H1 (cell line): ENCODE results near the gene OR52K2. TPM values are rescaled to one million over a fixed set of nuclear protein-coding genes. Genes with fewer than 3 reads are reported as not detected.
A peak's percentile ranks its signal among the peaks of the same experiment; 100 is the strongest.

Source experiments
- CTCF ChIA-PET: fragments of 300-600 bp; sonication (Branson Sonifier 250); formaldehyde crosslinking; loops from one replicate; lab custom pipeline; 2021; ENCODE audit not compliant: partially characterized antibody; lab: Charles Lee
- POLR2A ChIA-PET: fragments of 300-600 bp; sonication (Branson Sonifier 250); formaldehyde crosslinking; loops from one replicate; lab custom pipeline; 2021; ENCODE audit warnings: inconsistent platforms; ENCODE audit not compliant: partially characterized antibody; lab: Charles Lee
- DNase-seq, 2 experiments: peaks; one replicate each; pipeline versions ENCODE4 v3.0.0 to v3.0.0-alpha.2; 2010 to 2022; ENCODE audit warnings: low spot score in 2 of 2, low read depth in 1 of 2, mixed read lengths in 1 of 2
- FAIRE-seq: peaks from 2 replicates; lab custom pipeline; 2011; peaks lifted over from hg19 to GRCh38; lab: Jason Lieb, UNC
- H2AFZ ChIP-seq: 2 replicates; pipeline ENCODE4 v1.8.1; 2012; ENCODE audit warnings: low read length, inconsistent platforms
- H2AK5ac ChIP-seq: 2 replicates; pipeline ENCODE4 v1.6.1; 2013; ENCODE audit warnings: low read depth, low read length
- H2BK120ac ChIP-seq: replicated peaks from 2 replicates; pipeline ENCODE3; 2013; ENCODE audit warnings: low read depth, low read length, inconsistent platforms
- H2BK12ac ChIP-seq: 2 replicates; pipeline ENCODE4 v1.6.1; 2013; ENCODE audit warnings: low read depth, low read length
- H2BK15ac ChIP-seq: 2 replicates; pipeline ENCODE4 v1.6.1; 2013; ENCODE audit warnings: low read length
- H2BK20ac ChIP-seq: 2 replicates; pipeline ENCODE4 v1.6.1; 2013; ENCODE audit warnings: low read length
- H2BK5ac ChIP-seq: 2 replicates; pipeline ENCODE4 v1.6.1; 2013; ENCODE audit warnings: low read depth, low read length
- H3K14ac ChIP-seq: 2 replicates; pipeline ENCODE4 v1.6.1; 2013; ENCODE audit warnings: inconsistent platforms; ENCODE audit not compliant: insufficient read length
- H3K18ac ChIP-seq: 2 replicates; pipeline ENCODE4 v1.6.1; 2013; ENCODE audit warnings: low read length; ENCODE audit errors: extremely low read depth
- H3K23ac ChIP-seq: 2 replicates; pipeline ENCODE4 v1.6.1; 2013; ENCODE audit warnings: inconsistent platforms; ENCODE audit not compliant: insufficient read length
- H3K23me2 ChIP-seq: 2 replicates; pipeline ENCODE4 v1.6.1; 2013; ENCODE audit warnings: low read depth, low read length
- H3K27ac ChIP-seq: 2 replicates; pipeline ENCODE4 v1.6.1; 2011; ENCODE audit warnings: low read depth, low read length, inconsistent platforms
- H3K27me3 ChIP-seq, 4 experiments: replicated peaks in 1 of 4; 1 replicate in 1 of 4; 2 replicates in 3 of 4; pipeline versions ENCODE4 v1.6.1 to v1.8.1; 2011 to 2013; ENCODE audit warnings: low read length in 3 of 4, mild to moderate bottlenecking in 3 of 4, inconsistent platforms in 2 of 4, mixed read lengths in 2 of 4, moderate library complexity in 1 of 4; ENCODE audit not compliant: control insufficient read depth in 3 of 4, insufficient read depth in 3 of 4; ENCODE audit errors: extremely low read depth in 1 of 4
- H3K36me3 ChIP-seq, 4 experiments: 2 replicates each; pipeline versions ENCODE4 v1.6.1 to v1.8.1; 2011 to 2013; ENCODE audit warnings: mild to moderate bottlenecking in 4 of 4, low read length in 3 of 4, moderate library complexity in 2 of 4, control low read depth in 1 of 4, inconsistent platforms in 1 of 4; ENCODE audit not compliant: insufficient read depth in 4 of 4, control insufficient read depth in 2 of 4
- H3K4ac ChIP-seq: replicated peaks from 2 replicates; pipeline ENCODE3; 2013; ENCODE audit warnings: low read length, low read depth, mixed read lengths, inconsistent platforms; ENCODE audit not compliant: insufficient read length
- H3K4me1 ChIP-seq, 4 experiments: replicated peaks in 1 of 4; 1 replicate in 1 of 4; 2 replicates in 3 of 4; pipeline versions ENCODE4 v1.6.1 to v1.8.1; 2011 to 2013; ENCODE audit warnings: low read length in 3 of 4, inconsistent platforms in 2 of 4, mixed read lengths in 1 of 4; ENCODE audit not compliant: insufficient read depth in 4 of 4, control insufficient read depth in 3 of 4
- H3K4me2 ChIP-seq, 2 experiments: 2 replicates each; pipeline versions ENCODE4 v1.6.1 to v1.8.1; 2011 to 2013; ENCODE audit warnings: low read depth in 2 of 2, low read length in 2 of 2, control low read depth in 1 of 2, inconsistent platforms in 1 of 2, mild to moderate bottlenecking in 1 of 2; ENCODE audit not compliant: insufficient read depth in 1 of 2
- H3K4me3 ChIP-seq, 4 experiments: fragments of 200-600, 300-600 bp in 1 of 4; sonication (generic), shearing (Covaris generic), sonication (Bioruptor Twin) in 1 of 4; 2 replicates each; pipeline versions ENCODE4 v1.5.1 to v1.8.1; 2011 to 2016; ENCODE audit warnings: low read length in 4 of 4, low read depth in 3 of 4, control low read depth in 2 of 4, inconsistent platforms in 2 of 4, mild to moderate bottlenecking in 2 of 4, mixed read lengths in 1 of 4, moderate library complexity in 1 of 4; ENCODE audit not compliant: insufficient read depth in 2 of 4; ENCODE audit errors: extremely low read depth in 1 of 4
- H3K56ac ChIP-seq: replicated peaks from 2 replicates; pipeline ENCODE3; 2013; ENCODE audit warnings: low read depth, mild to moderate bottlenecking, mixed read lengths, low read length, inconsistent platforms; ENCODE audit not compliant: insufficient read length
- H3K79me1 ChIP-seq: 2 replicates; pipeline ENCODE4 v1.6.1; 2013; ENCODE audit warnings: low read depth, low read length, control low read depth
- H3K79me2 ChIP-seq, 2 experiments: 2 replicates each; pipeline versions ENCODE4 v1.6.1 to v1.8.1; 2012 to 2013; ENCODE audit warnings: low read length in 2 of 2, mild to moderate bottlenecking in 2 of 2, inconsistent platforms in 1 of 2; ENCODE audit not compliant: insufficient read depth in 2 of 2, control insufficient read depth in 1 of 2
- H3K9ac ChIP-seq, 4 experiments: replicated peaks in 1 of 4; 1 replicate in 1 of 4; 2 replicates in 3 of 4; pipeline versions ENCODE4 v1.6.1 to v1.8.1; 2011 to 2013; ENCODE audit warnings: low read depth in 3 of 4, low read length in 3 of 4, control low read depth in 2 of 4, mild to moderate bottlenecking in 2 of 4, moderate library complexity in 2 of 4, inconsistent platforms in 1 of 4; ENCODE audit errors: extremely low read depth in 1 of 4
- H3K9me3 ChIP-seq, 2 experiments: 2 replicates each; pipeline versions ENCODE4 v1.6.1 to v1.8.1; 2012 to 2013; ENCODE audit warnings: mild to moderate bottlenecking in 2 of 2, moderate library complexity in 2 of 2, control low read depth in 1 of 2, inconsistent platforms in 1 of 2, low read depth in 1 of 2, low read length in 1 of 2, mixed read lengths in 1 of 2; ENCODE audit not compliant: insufficient read depth in 2 of 2
- H4K20me1 ChIP-seq, 2 experiments: replicated peaks in 1 of 2; 2 replicates each; pipeline versions ENCODE3 to v1.8.1; 2011 to 2013; ENCODE audit warnings: inconsistent platforms in 2 of 2, low read length in 2 of 2, mild to moderate bottlenecking in 1 of 2; ENCODE audit not compliant: insufficient read depth in 2 of 2, control insufficient read depth in 1 of 2
- H4K5ac ChIP-seq: 2 replicates; pipeline ENCODE4 v1.6.1; 2013; ENCODE audit warnings: low read length, low read depth, mixed read lengths, inconsistent platforms; ENCODE audit not compliant: insufficient read length
- H4K8ac ChIP-seq: 2 replicates; pipeline ENCODE4 v1.8.0; 2013; ENCODE audit warnings: mild to moderate bottlenecking, moderate library complexity, low read length, inconsistent platforms; ENCODE audit not compliant: insufficient read depth; ENCODE audit errors: extremely low read depth
- H4K91ac ChIP-seq: replicated peaks from 2 replicates; pipeline ENCODE3; 2013; ENCODE audit warnings: low read length, mixed read lengths, inconsistent platforms; ENCODE audit not compliant: insufficient read length
- JUN ChIP-seq: IDR thresholded peaks from 2 replicates; pipeline ENCODE4 v1.6.1; 2011; ENCODE audit warnings: low read depth, mild to moderate bottlenecking, improper control_type of control experiment, low read length
- WGBS, 2 experiments: shearing (Covaris generic) in 1 of 2; methylation state at CpG; one replicate each; pipeline versions ENCODE4 v1.1.6 to v1.1.7; 2013 to 2015; ENCODE audit warnings: low lambda C conversion rate in 2 of 2, mixed read lengths in 2 of 2, inconsistent platforms in 1 of 2, low coverage in 1 of 2, missing lambda C conversion rate in 1 of 2; ENCODE audit not compliant: insufficient replicate concordance in 2 of 2, insufficient coverage in 1 of 2, insufficient read length in 1 of 2; ENCODE audit errors: extremely low coverage in 1 of 2, missing lambda C conversion rate in 1 of 2; 5-methylcytosine and 5-hydroxymethylcytosine counted together
- polyA plus RNA-seq, 7 experiments: library from polyadenylated mRNA; depleted of rRNA in 3 of 7; stranded (reverse) in 5 of 7; unstranded in 2 of 7; fragments of >200 nt in 5 of 7; fragments of 200-250 nt in 2 of 7; gene quantifications; 1 replicate in 5 of 7; 2 replicates in 1 of 7; 4 replicates in 1 of 7; pipeline versions ENCODE4 v1.2.1 to v1.2.3, GENCODE V29; 2011 to 2013; ENCODE audit warnings: missing spikeins in 2 of 7, mixed read lengths in 2 of 7
- total RNA-seq: library from RNA; stranded (reverse); fragmentation: NEBNext Ultra II Directional; extraction: Animal tissue kit (Norgen Biotek cat#: 25700); gene quantifications from 2 replicates; pipeline ENCODE4 v1.2.1, GENCODE V29; 2021

OR52K2 gene
- total and polyA plus RNA-seq, 2 of the 8 experiments (the other 6 are each of a cell fraction or from before 2014, with no cell fraction given), result not detected

- no peak overlapping the region for H3K18ac ChIP-seq
- no peaks in the 10 kb centered on the region for H3K9me3 ChIP-seq
- no peaks in the 10 kb centered on the region for H3K23me2 ChIP-seq
- no peaks in the 10 kb centered on the region for H3K27me3 ChIP-seq
- no peak overlapping the region for H2BK5ac ChIP-seq
- 81% methylated on average over 1 of the region's 1 CpG; no CpG with 5 or more reads in 1 of the 2 experiments for WGBS, 2 experiments
- no peaks in the 10 kb centered on the region for H3K79me2 ChIP-seq
- H3K27ac ChIP-seq, result no peak overlapping the region
- H3K4me3 ChIP-seq, result no peak overlapping the region
- H3K4me2 ChIP-seq, result no peak overlapping the region
- H3K14ac ChIP-seq, result no peak overlapping the region
- no peaks in the 10 kb centered on the region for H4K20me1 ChIP-seq
- H2BK12ac ChIP-seq, result no peak overlapping the region
- H4K5ac ChIP-seq, result no peak overlapping the region
- no peaks in the 10 kb centered on the region for H3K36me3 ChIP-seq
- peak overlapping the region in 1 of 4 experiments; percentile 34; a peak in 1 of 7 replicates for H3K9ac ChIP-seq
- no peak overlapping the region for H4K8ac ChIP-seq
- H2BK120ac ChIP-seq, result no peak overlapping the region
- no peak overlapping the region for H2BK20ac ChIP-seq
- no peak overlapping the region for H3K56ac ChIP-seq
- ChIA-PET POLR2A (no interaction called here), CTCF (interaction anchor here (1.1 kb wide), 1 partner anchor 77 kb away, joined by 3 read pairs; no protein-coding TSS in a partner anchor)
- no peak overlapping the region for H2AK5ac ChIP-seq
- no peaks in the 10 kb centered on the region for H3K4me1 ChIP-seq
- no peaks in the 10 kb centered on the region for H3K79me1 ChIP-seq
- H3K23ac ChIP-seq, result no peak overlapping the region
- FAIRE-seq (no peak), DNase-seq (no peak)
- H2AFZ ChIP-seq, result no peak overlapping the region
- H2BK15ac ChIP-seq, result no peak overlapping the region
- H3K4ac ChIP-seq, result no peak overlapping the region
- H4K91ac ChIP-seq, result no peak overlapping the region
- no peak for TF ChIP-seq JUN
Measured at GRCh38 chr11:4416306-4416705, 32.8 kb upstream of the OR52K2 start.
